ENCODE data around the gene VEZT.

The VEZT gene

DNA sequence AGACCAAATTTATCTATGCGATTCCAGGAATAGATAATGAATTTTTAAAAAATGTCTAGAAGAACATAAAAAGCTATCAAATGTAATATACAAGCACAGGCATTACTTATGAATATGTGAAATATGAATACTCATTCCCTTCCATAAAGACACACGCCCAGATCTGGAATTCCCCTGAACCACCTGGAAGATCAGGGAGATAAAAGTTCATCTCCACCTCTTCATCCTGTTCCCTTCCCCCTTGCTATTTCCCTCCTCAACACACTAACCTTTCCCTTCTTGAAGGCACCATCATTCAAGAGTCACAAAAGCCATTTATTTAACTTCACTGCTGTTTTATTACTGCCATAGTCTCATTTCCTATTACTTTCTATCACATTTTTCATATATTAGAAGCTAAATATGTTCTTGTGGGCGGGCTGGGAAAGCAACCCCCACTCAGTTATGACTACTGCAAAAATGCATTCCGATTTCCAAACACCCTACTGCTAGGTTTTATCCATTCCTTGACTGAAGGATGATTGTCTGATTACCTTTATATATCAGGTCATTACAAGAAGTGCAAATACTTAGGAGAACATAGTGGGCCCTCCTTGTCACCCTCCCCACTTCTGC lies 16.4 kb upstream of the VEZT start:
- no peak for DNase-seq

- DNase-seq = no peak
Measured at GRCh38 chr12:95202691-95203486, 14.7 kb upstream of the VEZT start.

- no peak for DNase-seq
Measured at GRCh38 chr12:95203487-95204030, 14.0 kb upstream of the VEZT start.

GRCh38 chr12:95204141-95204866 lies 13.3 kb upstream of the VEZT start:
- no peak for DNase-seq

DNA sequence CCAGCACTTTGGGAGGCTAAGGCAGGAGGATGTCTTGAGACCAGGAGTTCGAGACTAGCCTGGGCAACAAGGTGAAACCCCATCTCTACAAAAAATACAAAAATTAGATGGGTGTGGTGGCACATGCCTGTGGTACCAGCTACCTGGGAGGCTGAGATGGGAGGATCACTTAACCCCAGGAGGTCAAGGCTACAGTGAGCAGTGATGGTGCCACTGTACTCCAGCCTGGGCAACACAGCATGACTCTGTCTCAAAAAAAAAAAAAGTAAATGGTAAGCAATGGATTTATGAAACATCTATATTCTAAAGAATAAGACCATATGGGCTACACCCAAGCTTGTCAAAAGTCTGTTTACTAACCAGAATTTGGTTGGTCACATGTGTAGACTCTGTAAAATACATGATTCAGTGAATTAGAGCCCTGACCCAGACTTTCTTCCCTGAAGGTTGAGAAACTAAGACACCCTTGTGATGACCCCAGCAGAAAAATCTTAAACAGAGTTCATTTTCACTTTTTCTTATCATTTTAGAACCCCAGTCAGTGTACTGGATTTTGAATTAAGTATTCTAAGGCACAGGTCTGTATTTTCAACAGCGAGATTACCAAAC lies 12.5 kb upstream of the VEZT start:
- no peak for DNase-seq

DNA sequence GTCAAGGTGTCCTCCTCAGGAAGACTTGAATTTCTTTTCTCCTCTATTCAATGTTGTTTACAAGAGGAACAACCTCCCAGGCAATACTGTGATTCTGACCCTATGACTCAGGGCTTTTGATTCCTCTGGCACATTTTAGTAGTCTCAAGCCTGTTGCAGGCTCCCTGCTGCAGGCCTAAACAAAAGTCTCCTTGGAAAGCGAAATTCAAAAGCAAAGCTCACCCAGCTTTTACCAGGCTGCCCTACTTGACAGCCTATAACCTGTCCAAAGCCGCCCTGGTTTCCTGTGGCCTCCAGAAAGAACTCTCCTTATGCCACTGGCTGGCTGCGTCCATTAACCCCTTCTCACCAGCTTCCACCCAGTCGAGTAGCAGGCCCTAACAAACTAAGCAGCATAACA lies 11.9 kb upstream of the VEZT start:
- no peak for DNase-seq

GRCh38 chr12:95206916-95207315 lies 10.7 kb upstream of the VEZT start:
- DNase-seq = no peak

GRCh38 chr12:95207407-95207806 lies 10.2 kb upstream of the VEZT start:
- no peak for DNase-seq

GRCh38 chr12:95208678-95209077 lies 8.9 kb upstream of the VEZT start:
- DNase-seq = no peak

DNA sequence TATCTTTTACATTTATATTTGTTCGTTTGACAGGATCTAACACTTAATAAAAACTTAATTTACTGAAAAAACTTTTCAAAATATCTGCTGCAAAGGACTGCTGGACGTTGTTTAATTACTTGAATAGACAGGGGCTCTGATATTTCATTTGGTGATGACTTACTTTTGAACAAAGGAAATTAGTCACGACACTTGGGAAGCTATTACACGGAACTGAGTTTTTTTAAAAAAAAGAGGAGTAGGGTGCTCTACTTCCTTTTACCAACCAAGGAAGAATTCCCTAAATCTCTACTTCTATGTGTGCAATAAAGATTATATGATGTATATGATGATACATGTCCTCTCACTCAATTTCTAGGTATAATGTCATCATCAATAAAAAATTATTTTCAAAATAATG lies 5.0 kb upstream of the VEZT start:
- no peak for DNase-seq

- DNase-seq = no peak
Measured at GRCh38 chr12:95213119-95213518, 4.5 kb upstream of the VEZT start.

DNA sequence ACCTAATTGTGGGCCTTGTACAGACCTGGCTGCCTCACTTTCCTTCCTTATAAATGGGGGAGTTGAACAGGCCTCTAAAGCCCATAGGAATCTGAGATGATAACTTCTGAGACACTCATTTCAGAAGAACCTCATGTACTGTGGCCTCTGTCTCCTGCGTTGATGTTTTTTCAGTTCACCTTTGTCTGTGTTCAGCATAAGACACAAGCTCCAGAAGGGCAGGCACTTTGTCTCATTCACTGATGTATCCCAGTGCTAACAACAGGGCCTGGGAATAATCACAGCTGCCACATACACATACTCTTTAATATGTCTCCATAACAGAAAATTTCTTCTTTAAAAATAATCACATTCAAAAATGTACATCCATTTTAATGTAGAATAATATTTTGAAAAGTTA lies 3.7 kb upstream of the VEZT start:
- DNase-seq = no peak

GRCh38 chr12:95214466-95214865 lies 3.1 kb upstream of the VEZT start:
- no peak for DNase-seq

GRCh38 chr12:95215949-95216348 lies 1.7 kb upstream of the VEZT start:
- peak; percentile 9 for DNase-seq

DNA sequence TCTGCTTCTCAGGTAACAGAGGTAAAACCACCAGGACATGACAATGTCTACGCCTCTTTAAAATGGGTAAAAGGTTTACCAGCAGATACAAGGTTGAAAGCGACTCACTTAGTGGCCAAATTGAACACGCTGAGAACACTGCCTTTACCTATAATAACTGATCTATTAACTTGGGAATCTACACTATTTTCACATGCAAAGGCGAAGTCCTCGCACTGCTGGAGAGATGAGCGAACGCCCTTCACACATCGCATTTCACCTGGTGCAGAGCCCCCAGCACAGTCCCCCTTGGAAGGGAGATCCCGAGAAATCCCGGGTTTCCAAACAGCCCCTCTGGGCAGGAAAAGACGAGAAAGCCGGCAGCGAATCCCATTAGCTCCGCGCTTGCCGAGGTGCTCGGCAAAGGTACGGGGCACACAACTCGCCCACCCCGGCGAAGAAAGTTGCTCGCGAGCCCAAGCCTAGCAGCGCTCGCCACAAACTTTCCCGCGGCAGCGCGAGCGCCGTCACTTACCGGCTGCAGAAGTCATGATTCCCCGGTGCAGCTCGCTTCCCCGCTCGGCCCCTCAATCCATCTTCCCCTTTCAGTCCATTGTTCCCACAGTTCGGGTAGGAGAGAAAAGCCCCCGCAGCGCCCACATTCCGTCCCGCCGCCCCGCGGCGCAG lies 763 bp upstream of the VEZT start:
- peak; percentile 27 for DNase-seq

DNA sequence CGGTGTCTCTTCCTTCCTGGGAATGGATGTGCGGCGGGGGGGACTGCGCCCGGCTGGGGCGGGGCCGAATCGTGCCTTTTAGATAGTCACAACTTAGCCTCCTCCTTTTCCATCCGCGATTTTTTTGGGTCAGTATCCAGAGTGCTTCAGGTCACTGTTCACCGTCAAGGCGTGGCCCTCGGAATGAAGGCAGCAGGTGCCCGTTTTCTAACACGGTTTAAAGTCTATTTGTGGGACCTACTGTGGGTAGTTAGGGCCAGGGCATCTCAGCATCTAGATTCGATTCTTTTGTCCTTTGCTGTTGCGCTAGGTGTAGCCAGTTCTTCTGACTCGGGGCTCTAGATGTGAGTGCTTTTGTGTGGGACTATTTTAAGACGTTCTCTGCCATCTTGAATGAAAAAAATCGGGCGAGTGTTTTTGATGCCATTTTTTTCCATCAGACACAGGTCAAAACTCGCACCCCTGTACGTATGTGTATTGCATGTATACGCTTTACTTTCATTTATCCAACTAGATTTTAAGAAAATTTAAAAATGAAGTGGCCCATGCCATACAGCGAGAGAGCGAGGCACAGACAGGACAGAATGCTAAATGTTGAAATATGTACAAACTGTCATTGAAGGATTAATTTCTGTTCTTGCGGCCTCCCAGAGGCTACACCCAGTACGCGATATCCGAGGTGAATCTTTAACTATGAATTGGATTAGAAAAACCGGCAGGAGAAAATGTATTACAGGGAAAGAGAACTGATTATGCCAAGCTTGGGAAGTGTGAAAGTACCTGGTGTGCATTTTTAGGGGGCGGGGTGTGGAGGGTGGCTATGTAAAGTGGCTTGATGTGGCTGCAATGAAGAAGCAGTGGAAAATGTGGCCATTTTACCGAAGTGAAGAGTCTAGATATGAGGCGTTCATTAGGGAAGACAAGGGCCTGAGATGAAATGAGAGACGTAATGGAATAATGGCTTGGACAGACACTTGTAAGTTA lies 835 bp downstream of the VEZT start:
- peak; percentile 62 for DNase-seq

GRCh38 chr12:95220190-95220589 lies 2.6 kb downstream of the VEZT start:
- DNase-seq = no peak

GRCh38 chr12:95220726-95221125 lies 3.1 kb downstream of the VEZT start:
- no peak for DNase-seq

DNA sequence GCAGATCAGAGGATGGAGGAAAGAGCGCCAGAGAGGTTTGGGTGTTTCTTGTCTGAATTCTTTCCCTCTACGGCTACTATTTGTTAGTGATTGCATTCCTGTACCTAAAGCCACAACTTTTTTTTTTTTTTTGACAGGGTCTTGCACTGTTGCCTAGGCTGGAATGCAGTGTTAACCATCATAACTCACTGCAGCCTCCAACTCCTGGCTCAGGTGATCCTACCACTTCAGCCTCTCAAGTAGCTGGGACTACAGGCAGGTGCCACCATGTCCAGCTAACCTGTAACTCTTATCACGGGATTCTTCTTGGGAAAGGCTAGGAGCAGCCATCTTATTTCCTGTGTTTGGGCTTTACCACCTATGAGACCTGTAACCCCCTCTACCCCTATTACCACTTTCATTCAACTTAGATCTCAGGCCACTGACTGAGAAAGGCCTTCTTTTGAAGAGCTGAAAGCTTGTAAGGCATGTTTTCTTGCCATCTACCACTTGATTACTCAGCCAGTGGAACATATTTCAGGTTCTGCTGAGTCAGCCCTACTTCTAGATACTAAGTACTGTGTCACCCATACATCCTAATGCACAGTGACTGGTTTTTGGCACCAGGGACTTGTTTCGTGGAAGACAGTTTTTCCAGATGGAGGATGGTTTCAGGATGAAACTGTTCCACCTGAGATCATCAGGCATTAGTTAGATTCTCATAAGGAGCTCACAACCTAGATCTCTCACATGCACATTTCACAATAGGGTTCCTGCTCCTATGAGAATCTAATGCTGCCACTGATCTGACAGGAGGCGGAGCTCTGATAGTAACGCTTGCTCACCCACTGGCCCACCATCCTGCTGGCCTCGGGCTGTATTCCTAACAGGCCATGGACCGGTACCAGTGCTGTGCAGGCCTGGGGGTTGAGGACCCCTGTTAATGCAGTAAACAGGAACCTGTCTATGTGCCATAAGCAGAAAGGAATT lies 6.9 kb downstream of the VEZT start:
- DNase-seq = no peak

DNA sequence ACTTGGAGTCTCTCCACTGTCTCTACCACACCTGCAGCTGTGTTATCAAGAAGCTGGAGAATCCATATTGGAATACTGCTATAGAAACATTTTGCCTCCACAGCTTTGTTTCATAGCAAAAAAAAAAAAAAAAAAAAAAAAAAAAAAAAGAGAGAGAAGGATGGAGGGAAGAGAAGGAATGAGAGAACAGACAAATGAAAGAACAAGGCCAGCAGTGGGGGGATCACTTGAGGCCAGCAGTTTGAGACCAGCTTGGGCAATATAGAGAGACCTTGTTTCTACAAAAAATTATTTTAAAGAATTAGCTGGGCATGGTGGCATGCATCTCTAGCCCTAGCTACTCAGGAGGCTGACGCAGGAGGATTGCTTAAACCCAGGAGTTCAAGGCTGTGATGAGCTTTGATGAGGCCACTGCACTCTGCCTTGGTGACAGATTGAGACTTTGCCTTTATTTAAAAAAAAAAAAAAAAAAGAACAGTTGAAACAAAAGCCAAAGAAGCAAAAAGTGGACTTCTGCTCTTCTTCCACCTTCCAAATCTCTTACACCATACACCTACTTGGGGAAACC lies 8.1 kb downstream of the VEZT start:
- no peak for DNase-seq
